ENCODE results near the gene WDR27. TPM values are rescaled to one million over a fixed set of nuclear protein-coding genes. Genes with fewer than 3 reads are reported as not detected.

Gene WDR27
- polyA plus RNA-seq, 3 donors = 0.95 to 20.5 (median 2.0) TPM

GRCh38 chr6:169558774-169559441 is 142.9 kb downstream of the WDR27 start:
- H2AFZ ChIP-seq (ENCODE audit: insufficient read depth, low read depth, low read length, poor library complexity, severe bottlenecking) = no peak overlapping the region
- TF ChIP-seq CTCF (IDR thresholded peaks at IDR 0.05) = no peak
- no peak overlapping the region for H3K9ac ChIP-seq (ENCODE audit: insufficient read depth, low read length, poor library complexity, severe bottlenecking)
- H3K4me3 ChIP-seq (replicated peaks in 1 of 3; ENCODE audit: low read depth in 2 of 3, low read length in 3 of 3) = no peak overlapping the region
- H3K4me1 ChIP-seq (ENCODE audit: control insufficient read depth in 1 of 2, insufficient read depth in 2 of 2, low read length in 2 of 2) = no peaks in the 10 kb centered on the region
- Mint-ChIP-seq H3K36me3 (no peaks in the 10 kb centered on the region), H3K9me3 (peaks cover 5 to 34% (median 16%) of the 10 kb centered on the region in 7 donors), H3K27me3 (ENCODE audit: low read depth in 3 of 3) (no peaks in the 10 kb centered on the region), H3K27ac (no peak overlapping the region), H3K4me1 (no peaks in the 10 kb centered on the region), H3K4me3 (no peak overlapping the region)
- no peak for DNase-seq
- no peaks in the 10 kb centered on the region for H3K79me2 ChIP-seq (ENCODE audit: insufficient read depth, low read length)
- no peak overlapping the region for H3K27ac ChIP-seq (ENCODE audit: low read depth in 1 of 2, low read length in 2 of 2)
- H3K36me3 ChIP-seq (replicated peaks in 1 of 2; ENCODE audit: control insufficient read depth in 1 of 2, insufficient read depth in 2 of 2, low read length in 2 of 2) = no peaks in the 10 kb centered on the region
- H3K4me2 ChIP-seq (replicated peaks; ENCODE audit: extremely low read depth, low read length, poor library complexity, severe bottlenecking) = no peak overlapping the region
- WGBS (ENCODE audit: insufficient coverage) = 93% methylated on average over 4 of the region's 9 CpGs
- no peaks in the 10 kb centered on the region for H4K20me1 ChIP-seq (ENCODE audit: insufficient read depth, low read length)
- intact Hi-C loops (cut with micrococcal nuclease) = no loop called here
- H3K27me3 ChIP-seq (ENCODE audit: control insufficient read depth in 2 of 2, insufficient read depth in 2 of 2, low read length in 2 of 2) = no peaks in the 10 kb centered on the region
- H3K9me3 ChIP-seq (replicated peaks in 1 of 2; ENCODE audit: control insufficient read depth in 1 of 2, insufficient read depth in 1 of 2, low read length in 2 of 2) = peaks cover 7 to 26% of the 10 kb centered on the region in 2 donors

- Histone ChIP-seq H3K4me1 (ENCODE audit: control insufficient read depth in 1 of 2, insufficient read depth in 2 of 2, low read length in 2 of 2) (no peaks in the 10 kb centered on the region), H3K27ac (ENCODE audit: low read depth in 1 of 2, low read length in 2 of 2) (no peak overlapping the region), H3K36me3 (replicated peaks in 1 of 2; ENCODE audit: control insufficient read depth in 1 of 2, insufficient read depth in 2 of 2, low read length in 2 of 2) (no peaks in the 10 kb centered on the region), H4K20me1 (ENCODE audit: insufficient read depth, low read length) (no peaks in the 10 kb centered on the region), H3K4me3 (replicated peaks in 1 of 3; ENCODE audit: low read depth in 2 of 3, low read length in 3 of 3) (no peak overlapping the region), H3K9ac (ENCODE audit: insufficient read depth, low read length, poor library complexity, severe bottlenecking) (no peak overlapping the region), H3K79me2 (ENCODE audit: insufficient read depth, low read length) (no peaks in the 10 kb centered on the region), H3K27me3 (ENCODE audit: control insufficient read depth in 2 of 2, insufficient read depth in 2 of 2, low read length in 2 of 2) (no peaks in the 10 kb centered on the region), H3K9me3 (replicated peaks in 1 of 2; ENCODE audit: control insufficient read depth in 1 of 2, insufficient read depth in 1 of 2, low read length in 2 of 2) (peaks cover 7 to 21% of the 10 kb centered on the region in 2 donors), H3K4me2 (replicated peaks; ENCODE audit: extremely low read depth, low read length, poor library complexity, severe bottlenecking) (no peak overlapping the region), H2AFZ (ENCODE audit: insufficient read depth, low read depth, low read length, poor library complexity, severe bottlenecking) (no peak overlapping the region)
- no peak for TF ChIP-seq CTCF (IDR thresholded peaks at IDR 0.05)
- peaks cover 4 to 29% (median 16%) of the 10 kb centered on the region in 7 donors for H3K9me3 Mint-ChIP-seq
- intact Hi-C loops (cut with micrococcal nuclease) = no loop called here
- no peak overlapping the region for H3K4me3 Mint-ChIP-seq
- H3K27me3 Mint-ChIP-seq (ENCODE audit: low read depth in 3 of 3) = no peaks in the 10 kb centered on the region
- H3K36me3 Mint-ChIP-seq = no peaks in the 10 kb centered on the region
- no peak for DNase-seq
- H3K27ac Mint-ChIP-seq = no peak overlapping the region
- no peaks in the 10 kb centered on the region for H3K4me1 Mint-ChIP-seq
- WGBS (ENCODE audit: insufficient coverage) = 95% methylated on average over 7 of the region's 8 CpGs
These were observed 143.5 kb downstream of the WDR27 start for GRCh38 chr6:169558378-169558773.

All from CD14-positive monocyte (primary cell).